Activated T-helper 2 cell treated with anti-CD3 and anti-CD28 coated beads, Interferon-gamma antibody, Interleukin-2, Interleukin-4, amounts not matched to agents 10 μg/mL and 5 μg/mL and 100 μg/mL, durations not matched to agents 14 hours and 24 hours and 36 hours (primary cell): ENCODE results near the gene TNFSF12. TPM values are rescaled to one million over a fixed set of nuclear protein-coding genes. Genes with fewer than 3 reads are reported as not detected.
A peak's percentile ranks its signal among the peaks of the same experiment; 100 is the strongest.

Experiments used
- DNase-seq: peaks from one replicate; pipeline ENCODE4 v3.0.0; 2021; ENCODE audit warnings: low spot score
- H3K27ac Mint-ChIP-seq: one replicate; pipeline ENCODE4 v1.8.0; 2021; ENCODE audit warnings: mixed read lengths
- H3K27me3 Mint-ChIP-seq: one replicate; pipeline ENCODE4 v1.8.0; 2021; ENCODE audit warnings: low read depth, mixed read lengths
- H3K36me3 Mint-ChIP-seq: one replicate; pipeline ENCODE4 v1.8.0; 2021; ENCODE audit warnings: low read depth, mixed read lengths
- H3K4me1 Mint-ChIP-seq: one replicate; pipeline ENCODE4 v1.8.0; 2021; ENCODE audit warnings: low read depth, mixed read lengths
- H3K4me3 Mint-ChIP-seq: one replicate; pipeline ENCODE4 v1.8.0; 2021; ENCODE audit warnings: low read depth, mild to moderate bottlenecking, moderate library complexity, mixed read lengths
- H3K9me3 Mint-ChIP-seq: one replicate; pipeline ENCODE4 v1.8.0; 2021; ENCODE audit warnings: mixed read lengths
- intact Hi-C: fragments of 100-400 bp; cut with micrococcal nuclease; formaldehyde crosslinking; loops from one replicate; pipeline ENCODE4 v1.15.1; 2023
- total RNA-seq: library from RNA; stranded (reverse); gene quantifications from 2 replicates; pipeline ENCODE4 v1.2.3, GENCODE V29; 2022

Gene TNFSF12, protein sequence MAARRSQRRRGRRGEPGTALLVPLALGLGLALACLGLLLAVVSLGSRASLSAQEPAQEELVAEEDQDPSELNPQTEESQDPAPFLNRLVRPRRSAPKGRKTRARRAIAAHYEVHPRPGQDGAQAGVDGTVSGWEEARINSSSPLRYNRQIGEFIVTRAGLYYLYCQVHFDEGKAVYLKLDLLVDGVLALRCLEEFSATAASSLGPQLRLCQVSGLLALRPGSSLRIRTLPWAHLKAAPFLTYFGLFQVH
- total RNA-seq = 31.8 and 36.0 TPM in 2 replicates

GRCh38 chr17:7548585-7549400 is at the start of gene TNFSF12:
Gene TNFSF12 (plus strand): TSS chr17:7549058. CDS start chr17:7549154, 96 bp downstream.
- Mint-ChIP-seq H3K27me3 (no peaks in the 10 kb centered on the region), H3K4me3 (peak within 1 kb of the TSS; percentile 82), H3K36me3 (peaks cover 16% of the 10 kb centered on the region), H3K27ac (peak within 1 kb of the TSS; percentile 54), H3K9me3 (no peaks in the 10 kb centered on the region), H3K4me1 (peaks cover 46% of the 10 kb centered on the region)
- intact Hi-C loops = no loop called here
- DNase-seq = peak; percentile 50

DNA sequence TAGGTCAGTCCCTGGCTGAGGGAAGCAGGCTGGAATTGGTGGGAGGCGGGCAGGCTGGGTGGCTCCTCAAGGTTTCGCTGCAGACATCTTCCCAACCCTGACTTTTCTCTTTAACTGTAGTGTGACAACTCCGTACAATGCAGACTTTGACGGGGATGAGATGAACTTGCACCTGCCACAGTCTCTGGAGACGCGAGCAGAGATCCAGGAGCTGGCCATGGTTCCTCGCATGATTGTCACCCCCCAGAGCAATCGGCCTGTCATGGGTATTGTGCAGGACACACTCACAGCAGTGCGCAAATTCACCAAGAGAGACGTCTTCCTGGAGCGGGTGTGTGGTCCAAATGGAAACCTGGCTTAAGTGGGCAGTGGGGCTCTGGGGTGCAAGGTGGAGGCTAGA is 49.7 kb upstream of the TNFSF12 start:
- no peak for DNase-seq
- H3K27me3 Mint-ChIP-seq = no peaks in the 10 kb centered on the region
- no peak overlapping the region for H3K4me3 Mint-ChIP-seq
- H3K27ac Mint-ChIP-seq = no peak overlapping the region
- H3K4me1 Mint-ChIP-seq = no peaks in the 10 kb centered on the region
- intact Hi-C loops = no loop called here
- no peaks in the 10 kb centered on the region for H3K9me3 Mint-ChIP-seq
- H3K36me3 Mint-ChIP-seq = peaks cover 89% of the 10 kb centered on the region

DNA sequence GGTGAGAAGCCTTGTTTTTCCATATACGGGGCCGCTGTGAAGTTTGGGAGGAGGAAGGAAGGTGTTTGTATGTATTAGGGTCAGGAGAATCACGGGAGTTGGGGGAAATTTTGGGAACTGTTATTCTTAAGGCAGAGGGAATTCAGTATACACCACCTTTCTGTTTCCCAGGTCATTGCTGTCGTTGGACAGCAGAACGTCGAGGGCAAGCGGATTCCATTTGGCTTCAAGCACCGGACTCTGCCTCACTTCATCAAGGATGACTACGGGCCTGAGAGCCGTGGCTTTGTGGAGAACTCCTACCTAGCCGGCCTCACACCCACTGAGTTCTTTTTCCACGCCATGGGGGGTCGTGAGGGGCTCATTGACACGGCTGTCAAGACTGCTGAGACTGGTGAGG is 47.1 kb upstream of the TNFSF12 start:
- H3K27me3 Mint-ChIP-seq = no peaks in the 10 kb centered on the region
- DNase-seq = no peak
- H3K36me3 Mint-ChIP-seq = peaks cover 86% of the 10 kb centered on the region
- no peaks in the 10 kb centered on the region for H3K9me3 Mint-ChIP-seq
- H3K4me1 Mint-ChIP-seq = no peaks in the 10 kb centered on the region
- H3K4me3 Mint-ChIP-seq = no peak overlapping the region
- no peak overlapping the region for H3K27ac Mint-ChIP-seq
- intact Hi-C loops = no loop called here

DNA sequence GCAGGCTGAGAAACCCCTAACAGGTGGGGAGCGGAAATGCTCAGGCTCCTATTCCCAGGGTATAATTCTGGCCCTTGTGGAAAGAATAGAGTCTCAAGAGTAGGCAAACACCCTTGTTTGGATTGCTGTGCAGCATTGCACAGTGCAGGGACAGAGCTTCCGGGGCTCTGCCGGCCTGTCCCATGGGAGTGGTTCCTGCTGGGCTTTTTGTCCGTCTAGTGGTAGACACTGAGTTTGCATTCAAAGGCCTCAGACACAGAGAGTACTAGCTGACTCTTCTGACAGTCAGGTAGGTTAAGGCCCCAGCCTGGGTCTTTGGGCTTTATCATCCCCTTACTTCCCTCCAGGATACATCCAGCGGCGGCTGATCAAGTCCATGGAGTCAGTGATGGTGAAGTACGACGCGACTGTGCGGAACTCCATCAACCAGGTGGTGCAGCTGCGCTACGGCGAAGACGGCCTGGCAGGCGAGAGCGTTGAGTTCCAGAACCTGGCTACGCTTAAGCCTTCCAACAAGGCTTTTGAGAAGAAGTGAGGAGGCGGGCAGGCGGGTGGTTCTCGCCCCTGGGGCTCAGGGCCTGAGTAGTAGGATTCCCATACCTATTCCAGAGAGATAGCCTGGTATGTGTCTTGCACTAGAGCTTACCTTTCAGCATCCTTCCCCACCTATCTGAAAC is 46.5 kb upstream of the TNFSF12 start:
- H3K36me3 Mint-ChIP-seq = peaks cover 86% of the 10 kb centered on the region
- DNase-seq = no peak
- H3K27ac Mint-ChIP-seq = no peak overlapping the region
- intact Hi-C loops = no loop called here
- no peaks in the 10 kb centered on the region for H3K27me3 Mint-ChIP-seq
- H3K9me3 Mint-ChIP-seq = no peaks in the 10 kb centered on the region
- H3K4me3 Mint-ChIP-seq = no peak overlapping the region
- H3K4me1 Mint-ChIP-seq = no peaks in the 10 kb centered on the region

- Mint-ChIP-seq H3K36me3 (peaks cover 84% of the 10 kb centered on the region), H3K4me1 (no peaks in the 10 kb centered on the region), H3K4me3 (no peak overlapping the region), H3K9me3 (no peaks in the 10 kb centered on the region), H3K27ac (no peak overlapping the region), H3K27me3 (no peaks in the 10 kb centered on the region)
- no peak for DNase-seq
- intact Hi-C loops = no loop called here
These were observed 45.9 kb upstream of the TNFSF12 start for GRCh38 chr17:7502987-7503386.

DNA sequence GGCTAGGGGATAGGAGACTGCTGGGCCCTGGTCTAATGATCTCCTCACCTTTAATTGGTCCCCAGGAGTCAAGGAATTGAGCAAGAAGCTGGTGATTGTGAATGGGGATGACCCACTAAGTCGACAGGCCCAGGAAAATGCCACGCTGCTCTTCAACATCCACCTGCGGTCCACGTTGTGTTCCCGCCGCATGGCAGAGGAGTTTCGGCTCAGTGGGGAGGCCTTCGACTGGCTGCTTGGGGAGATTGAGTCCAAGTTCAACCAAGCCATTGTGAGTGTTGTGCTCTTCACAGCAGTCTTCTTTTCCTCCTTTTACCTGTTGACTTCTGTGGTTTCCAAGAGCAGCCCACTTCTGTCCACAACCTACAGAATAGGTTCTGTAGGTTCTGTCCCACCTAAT is 45.3 kb upstream of the TNFSF12 start:
- Mint-ChIP-seq H3K9me3 (no peaks in the 10 kb centered on the region), H3K4me3 (no peak overlapping the region), H3K4me1 (no peaks in the 10 kb centered on the region), H3K36me3 (peaks cover 85% of the 10 kb centered on the region), H3K27me3 (no peaks in the 10 kb centered on the region), H3K27ac (no peak overlapping the region)
- no peak for DNase-seq
- intact Hi-C loops = no loop called here

GRCh38 chr17:7508145-7508544 is 40.7 kb upstream of the TNFSF12 start:
- H3K4me3 Mint-ChIP-seq = no peak overlapping the region
- H3K27ac Mint-ChIP-seq = no peak overlapping the region
- no peaks in the 10 kb centered on the region for H3K9me3 Mint-ChIP-seq
- DNase-seq = no peak
- H3K4me1 Mint-ChIP-seq = no peaks in the 10 kb centered on the region
- H3K27me3 Mint-ChIP-seq = no peaks in the 10 kb centered on the region
- intact Hi-C loops = no loop called here
- peaks cover 90% of the 10 kb centered on the region for H3K36me3 Mint-ChIP-seq

DNA sequence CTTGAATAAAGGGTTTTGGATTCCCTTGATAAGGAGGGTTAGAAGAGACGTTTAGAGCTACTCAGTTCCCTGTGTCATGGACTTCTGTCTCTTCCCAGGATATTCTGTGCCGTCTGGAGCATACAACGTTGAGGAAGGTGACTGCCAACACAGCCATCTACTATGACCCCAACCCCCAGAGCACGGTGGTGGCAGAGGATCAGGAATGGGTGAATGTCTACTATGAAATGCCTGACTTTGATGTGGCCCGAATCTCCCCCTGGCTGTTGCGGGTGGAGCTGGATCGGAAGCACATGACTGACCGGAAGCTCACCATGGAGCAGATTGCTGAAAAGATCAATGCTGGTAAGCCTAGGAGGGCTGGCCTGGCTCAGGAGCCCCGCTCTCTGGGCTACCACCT is 40.0 kb upstream of the TNFSF12 start:
- Mint-ChIP-seq H3K36me3 (peaks cover 90% of the 10 kb centered on the region), H3K4me1 (peaks cover 5% of the 10 kb centered on the region), H3K4me3 (no peak overlapping the region), H3K27ac (no peak overlapping the region), H3K9me3 (no peaks in the 10 kb centered on the region), H3K27me3 (no peaks in the 10 kb centered on the region)
- intact Hi-C loops = no loop called here
- no peak for DNase-seq

GRCh38 chr17:7509937-7510336 is 38.9 kb upstream of the TNFSF12 start:
- peaks cover 90% of the 10 kb centered on the region for H3K36me3 Mint-ChIP-seq
- intact Hi-C loops = no loop called here
- no peak overlapping the region for H3K4me3 Mint-ChIP-seq
- H3K27me3 Mint-ChIP-seq = no peaks in the 10 kb centered on the region
- no peak overlapping the region for H3K27ac Mint-ChIP-seq
- no peak for DNase-seq
- H3K4me1 Mint-ChIP-seq = peaks cover 5% of the 10 kb centered on the region
- H3K9me3 Mint-ChIP-seq = no peaks in the 10 kb centered on the region

GRCh38 chr17:7511108-7511507 is 37.8 kb upstream of the TNFSF12 start:
- no peaks in the 10 kb centered on the region for H3K27me3 Mint-ChIP-seq
- DNase-seq = no peak
- no peaks in the 10 kb centered on the region for H3K9me3 Mint-ChIP-seq
- H3K4me3 Mint-ChIP-seq = no peak overlapping the region
- peaks cover 84% of the 10 kb centered on the region for H3K36me3 Mint-ChIP-seq
- intact Hi-C loops = no loop called here
- peaks cover 5% of the 10 kb centered on the region for H3K4me1 Mint-ChIP-seq
- no peak overlapping the region for H3K27ac Mint-ChIP-seq

GRCh38 chr17:7512105-7512504 is 36.8 kb upstream of the TNFSF12 start:
- H3K4me1 Mint-ChIP-seq = peaks cover 5% of the 10 kb centered on the region
- H3K27ac Mint-ChIP-seq = no peak overlapping the region
- H3K4me3 Mint-ChIP-seq = no peak overlapping the region
- intact Hi-C loops = no loop called here
- DNase-seq = no peak
- no peaks in the 10 kb centered on the region for H3K9me3 Mint-ChIP-seq
- H3K27me3 Mint-ChIP-seq = no peaks in the 10 kb centered on the region
- peaks cover 77% of the 10 kb centered on the region for H3K36me3 Mint-ChIP-seq

- Mint-ChIP-seq H3K36me3 (peaks cover 69% of the 10 kb centered on the region), H3K4me1 (peaks cover 5% of the 10 kb centered on the region), H3K27ac (no peak overlapping the region), H3K27me3 (no peaks in the 10 kb centered on the region), H3K9me3 (no peaks in the 10 kb centered on the region), H3K4me3 (no peak overlapping the region)
- intact Hi-C loops = no loop called here
- DNase-seq = no peak
These were observed 35.9 kb upstream of the TNFSF12 start for GRCh38 chr17:7512824-7513540.
